ENCODE data around the gene NANOS3.

NANOS3 gene

DNA sequence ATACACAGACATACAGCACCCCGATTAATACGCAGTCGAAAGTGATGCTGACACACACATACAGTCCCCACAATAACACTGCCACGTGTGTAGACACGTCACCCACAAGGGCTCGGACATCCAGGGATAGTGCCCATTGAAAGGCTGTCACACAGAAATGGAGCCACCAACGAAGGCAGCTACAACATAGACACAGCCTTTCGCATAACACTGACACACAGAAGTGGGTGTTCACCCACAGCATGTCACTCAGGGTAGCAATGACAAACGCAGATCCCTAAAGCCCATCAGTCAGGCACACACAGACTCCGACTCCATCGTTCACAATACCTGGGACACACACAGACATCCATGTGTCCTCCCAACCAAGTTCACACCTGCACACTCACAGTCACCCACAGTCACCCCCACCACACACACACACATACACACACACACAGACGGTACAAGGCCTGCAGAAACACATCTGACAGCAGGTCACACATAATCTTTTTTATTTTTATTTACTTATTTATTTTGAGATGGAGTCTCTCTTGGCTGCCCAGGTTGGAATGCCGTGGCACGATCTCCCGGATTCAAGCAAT is 10.4 kb upstream of the NANOS3 start:
- TF ChIP-seq CTCF (IDR thresholded peaks at IDR 0.05; ENCODE audit: low read depth, low read length) = no peak
- H3K4me3 ChIP-seq (replicated peaks in 1 of 2; ENCODE audit: low read depth in 2 of 2, low read length in 2 of 2) = no peak overlapping the region
- no peak for DNase-seq (ENCODE audit: low read depth in 2 of 2)

DNA sequence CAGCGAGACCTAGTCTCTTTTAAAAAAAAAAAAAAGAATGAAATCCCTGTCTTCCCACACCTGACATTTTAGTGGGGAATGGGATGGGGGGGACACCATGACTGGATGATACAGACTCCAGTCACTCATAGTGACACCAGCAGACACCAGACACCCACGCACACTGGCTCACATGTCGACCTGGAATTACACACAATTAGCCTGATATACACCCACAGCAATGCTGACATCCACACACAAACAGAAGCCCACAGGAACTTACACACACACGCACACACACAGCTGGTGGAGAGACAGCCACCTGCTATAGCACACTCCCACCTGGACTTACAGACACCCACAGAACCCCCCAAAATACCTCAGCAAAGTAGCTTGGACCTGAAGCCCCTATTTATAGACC is 8.3 kb upstream of the NANOS3 start:
- H3K4me3 ChIP-seq (replicated peaks in 1 of 2; ENCODE audit: low read depth in 2 of 2, low read length in 2 of 2) = no peak overlapping the region
- TF ChIP-seq CTCF (IDR thresholded peaks at IDR 0.05; ENCODE audit: low read depth, low read length) = no peak
- DNase-seq (ENCODE audit: low read depth in 2 of 2) = no peak

DNA sequence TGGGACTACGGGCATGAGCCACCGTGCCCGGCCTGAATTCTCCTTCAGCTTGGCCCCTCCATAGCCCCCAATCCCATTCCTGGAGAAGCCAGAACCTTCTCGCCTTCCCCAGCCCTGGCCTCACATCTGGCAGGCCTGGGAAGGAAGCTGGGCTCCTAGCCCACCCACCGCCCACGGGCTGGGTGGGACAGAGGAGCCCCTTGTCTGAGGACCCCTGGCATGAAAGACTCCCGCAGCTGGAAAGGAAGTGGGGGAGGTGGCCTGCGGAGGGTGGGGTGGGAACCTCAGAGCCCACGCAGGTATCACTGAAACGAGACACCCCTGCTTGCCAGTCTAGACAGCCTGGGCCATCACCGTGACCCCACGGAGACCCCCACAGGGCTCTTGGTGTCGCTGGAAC is 7.7 kb upstream of the NANOS3 start:
- DNase-seq (ENCODE audit: low read depth in 2 of 2) = no peak
- no peak for TF ChIP-seq CTCF (IDR thresholded peaks at IDR 0.05; ENCODE audit: low read depth, low read length)

DNA sequence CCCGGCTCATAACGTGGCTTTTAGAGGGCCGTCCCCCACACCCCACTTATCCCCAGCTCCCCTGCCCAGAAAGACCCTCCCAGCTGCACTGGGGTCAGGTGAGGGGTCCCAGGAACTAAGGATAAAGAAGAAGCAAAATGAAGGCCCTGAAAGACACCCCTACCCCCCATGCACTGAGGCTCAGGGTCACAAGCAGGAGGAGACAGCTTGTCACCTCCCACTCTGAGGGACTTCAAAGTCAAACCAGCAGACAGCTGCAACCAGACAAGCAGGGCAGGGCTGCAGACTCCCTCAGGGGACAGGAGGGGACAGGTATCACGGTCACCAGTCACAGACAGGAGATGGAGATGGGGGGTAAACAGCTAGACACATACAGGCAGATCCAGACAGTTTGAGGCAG is 6.1 kb upstream of the NANOS3 start:
- no peak overlapping the region for H3K4me3 ChIP-seq (replicated peaks in 1 of 2; ENCODE audit: low read depth in 2 of 2, low read length in 2 of 2)
- no peak for TF ChIP-seq CTCF (IDR thresholded peaks at IDR 0.05; ENCODE audit: low read depth, low read length)
- DNase-seq (ENCODE audit: low read depth in 2 of 2) = no peak

More for the DNA sequence above, 7.7 kb upstream of the NANOS3 start:
- no peak overlapping the region for H3K4me3 ChIP-seq (replicated peaks in 1 of 2; ENCODE audit: low read depth in 2 of 2, low read length in 2 of 2)

GRCh38 chr19:13872339-13872694 is 4.6 kb upstream of the NANOS3 start:
- H3K4me3 ChIP-seq (replicated peaks in 1 of 2; ENCODE audit: low read depth in 2 of 2, low read length in 2 of 2) = no peak overlapping the region
- no peak for TF ChIP-seq CTCF (IDR thresholded peaks at IDR 0.05; ENCODE audit: low read depth, low read length)
- DNase-seq (ENCODE audit: low read depth in 2 of 2) = no peak

GRCh38 chr19:13872695-13873389 is 4.1 kb upstream of the NANOS3 start:
- TF ChIP-seq CTCF (IDR thresholded peaks at IDR 0.05; ENCODE audit: low read depth, low read length) = no peak
- peak overlapping the region in 1 of 2 donors; percentile 31 for H3K4me3 ChIP-seq (replicated peaks in 1 of 2; ENCODE audit: low read depth in 2 of 2, low read length in 2 of 2)
- no peak for DNase-seq (ENCODE audit: low read depth in 2 of 2)
